GM18526 (cell line): ENCODE data around the gene FAM20C.

Source experiments
- POLR2A ChIP-seq: IDR thresholded peaks from 3 replicates; pipeline ENCODE4 v1.6.1; 2011; ENCODE audit not compliant: insufficient read length; ENCODE audit errors: extremely low read depth

The FAM20C gene

DNA sequence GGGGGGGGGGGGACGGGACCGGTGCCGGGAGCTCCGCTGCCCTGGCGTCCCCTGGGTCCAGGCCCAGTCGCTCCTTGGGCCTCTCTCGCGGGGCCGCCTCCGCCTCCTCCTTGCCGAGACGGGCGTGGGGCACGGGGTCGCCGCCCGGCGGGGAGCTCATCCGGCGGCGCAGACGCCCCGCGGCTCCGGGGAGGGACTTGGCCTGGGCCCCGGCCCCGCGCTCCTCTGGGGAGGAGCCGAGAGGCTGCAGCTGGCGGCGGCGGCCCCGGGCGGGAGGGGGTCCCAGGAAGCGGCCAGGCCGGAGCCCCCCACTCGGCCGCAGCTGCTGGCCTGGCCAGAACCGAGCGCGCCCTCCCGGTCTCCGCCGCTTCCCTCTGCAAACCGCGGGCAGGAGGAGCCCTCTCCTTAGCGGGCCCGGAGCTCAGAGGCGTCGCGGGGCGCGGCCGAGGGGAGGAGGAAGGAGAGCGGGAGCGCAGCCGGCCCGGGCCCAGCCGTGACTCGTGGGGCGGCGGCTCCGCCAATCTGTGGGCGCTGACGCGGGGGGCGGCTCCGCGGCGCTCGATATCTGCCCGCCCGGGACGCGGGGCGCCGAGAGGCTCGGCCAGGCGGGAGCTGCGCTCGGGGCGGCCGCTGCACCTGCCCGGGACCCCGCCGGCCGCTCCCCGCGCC is at the start of gene FAM20C:
Gene FAM20C, plus strand, starts transcription at position 591 of the 669 bp plus-strand sequence. CDS start 629 bp downstream, outside the sequence.
- no peak for TF ChIP-seq POLR2A

DNA sequence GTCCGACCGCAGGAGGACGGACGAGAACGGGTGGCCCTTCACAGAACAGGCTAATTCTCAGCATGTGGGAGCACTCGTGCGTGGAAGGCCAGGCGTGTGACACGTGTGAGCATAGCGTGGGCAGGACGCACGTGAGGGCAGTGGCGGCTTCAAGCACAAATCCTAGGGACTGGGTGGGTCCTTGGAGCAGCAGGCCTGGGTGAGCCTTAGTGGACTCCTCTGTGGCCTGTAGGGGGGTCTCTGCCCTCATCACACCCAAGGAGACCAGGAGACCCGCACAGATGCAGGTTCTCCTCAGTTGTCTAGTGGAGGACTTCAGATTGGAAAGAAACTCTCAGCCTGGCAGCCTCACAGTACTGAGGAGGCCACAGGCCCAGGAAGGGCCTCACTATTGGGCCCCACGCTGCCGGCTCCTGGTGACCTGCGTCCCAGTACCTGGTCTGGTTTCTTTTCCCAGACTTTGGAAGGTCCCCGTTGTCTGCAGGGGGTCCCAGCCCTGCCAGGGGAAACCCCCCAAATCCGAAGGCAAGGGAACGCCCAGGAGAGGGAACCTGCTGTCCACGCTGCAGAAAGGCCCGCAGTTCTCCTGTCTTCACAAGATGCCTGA is 49.1 kb upstream of the FAM20C start:
- no peak for TF ChIP-seq POLR2A

DNA sequence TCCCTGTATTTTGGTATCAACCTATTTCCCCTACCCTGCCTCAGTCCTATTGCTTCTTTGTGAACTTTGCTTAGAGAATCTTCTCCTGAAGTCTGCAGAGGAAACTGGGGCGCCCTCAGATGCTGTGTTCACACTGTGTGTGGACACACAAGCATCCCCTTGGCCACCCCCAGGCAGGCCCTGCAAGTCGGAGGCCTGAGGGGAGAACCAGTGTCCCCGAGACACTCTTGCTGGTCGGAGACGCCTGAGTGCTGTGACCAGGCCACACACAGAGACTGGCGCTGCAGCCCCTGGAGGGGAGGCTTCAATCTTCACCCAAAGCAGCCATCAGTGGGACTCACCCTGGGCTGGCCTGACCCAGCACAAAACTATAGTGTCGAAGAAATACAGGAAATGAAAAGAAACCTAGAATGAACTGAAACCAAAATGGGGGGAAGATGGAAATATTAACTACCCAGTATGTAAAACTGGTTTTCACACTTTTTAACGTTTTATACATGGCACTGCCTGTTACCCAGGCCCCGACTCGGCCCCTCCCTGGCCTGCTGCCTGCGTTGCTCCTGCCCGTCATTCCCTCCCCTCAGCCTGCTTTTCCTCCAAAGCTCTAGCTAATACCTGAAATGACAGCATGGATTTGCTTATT is 48.4 kb upstream of the FAM20C start:
- TF ChIP-seq POLR2A, result no peak

DNA sequence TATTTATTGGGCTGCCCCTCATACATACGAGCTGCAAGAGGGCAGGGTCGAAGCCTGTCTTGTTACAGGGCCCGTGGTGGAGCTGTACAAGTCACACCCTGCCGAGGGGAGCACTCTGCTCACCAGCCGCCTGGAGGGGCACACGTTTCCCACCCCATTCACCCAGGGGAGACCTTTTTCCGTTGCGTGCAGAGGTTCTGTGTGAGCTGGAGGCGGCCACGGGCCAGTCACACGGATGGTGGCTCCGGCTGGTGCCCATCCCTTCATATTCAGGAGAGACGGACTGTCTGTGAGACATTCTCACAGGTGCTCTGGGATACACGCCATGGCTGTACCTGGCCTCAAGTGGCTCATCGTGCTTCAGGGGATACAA is 47.9 kb upstream of the FAM20C start:
- TF ChIP-seq POLR2A, result no peak

DNA sequence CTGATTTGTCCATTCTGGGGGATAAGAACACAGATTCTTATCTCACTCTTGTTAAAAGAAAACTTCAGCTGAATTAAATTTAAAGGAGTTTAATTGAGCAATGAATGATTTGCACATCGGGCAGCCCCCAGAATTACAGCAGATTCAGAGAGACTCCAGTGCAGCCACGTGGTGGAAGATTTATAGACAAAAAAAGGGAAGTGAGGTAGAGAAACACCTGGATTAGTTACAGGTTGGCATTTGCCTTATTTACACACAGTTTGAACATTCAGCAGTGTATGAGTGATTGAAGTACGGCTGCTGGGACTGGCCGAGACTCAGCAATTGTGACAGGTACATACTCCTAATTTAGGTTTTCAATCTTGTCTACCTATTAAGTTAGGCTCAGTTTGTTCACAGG is 46.5 kb upstream of the FAM20C start:
- TF ChIP-seq POLR2A, result no peak

DNA sequence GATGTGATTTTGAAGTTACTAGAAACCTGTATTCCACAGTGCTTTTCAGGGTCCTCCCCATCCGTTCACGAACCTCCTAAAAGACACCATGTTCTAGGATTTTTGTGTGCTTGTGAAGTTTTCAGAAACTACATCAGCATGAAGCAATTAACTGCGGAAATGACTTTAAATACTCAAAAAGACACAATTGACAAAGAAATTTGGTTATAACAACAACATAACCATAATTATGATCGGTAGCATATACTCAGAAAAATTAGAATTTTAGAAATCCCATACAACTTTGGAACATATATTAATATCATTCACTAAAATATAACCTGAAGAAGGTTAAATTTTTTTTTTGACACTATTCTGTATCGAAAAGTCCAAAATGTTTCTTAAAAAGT is 43.8 kb upstream of the FAM20C start:
- no peak for TF ChIP-seq POLR2A

DNA sequence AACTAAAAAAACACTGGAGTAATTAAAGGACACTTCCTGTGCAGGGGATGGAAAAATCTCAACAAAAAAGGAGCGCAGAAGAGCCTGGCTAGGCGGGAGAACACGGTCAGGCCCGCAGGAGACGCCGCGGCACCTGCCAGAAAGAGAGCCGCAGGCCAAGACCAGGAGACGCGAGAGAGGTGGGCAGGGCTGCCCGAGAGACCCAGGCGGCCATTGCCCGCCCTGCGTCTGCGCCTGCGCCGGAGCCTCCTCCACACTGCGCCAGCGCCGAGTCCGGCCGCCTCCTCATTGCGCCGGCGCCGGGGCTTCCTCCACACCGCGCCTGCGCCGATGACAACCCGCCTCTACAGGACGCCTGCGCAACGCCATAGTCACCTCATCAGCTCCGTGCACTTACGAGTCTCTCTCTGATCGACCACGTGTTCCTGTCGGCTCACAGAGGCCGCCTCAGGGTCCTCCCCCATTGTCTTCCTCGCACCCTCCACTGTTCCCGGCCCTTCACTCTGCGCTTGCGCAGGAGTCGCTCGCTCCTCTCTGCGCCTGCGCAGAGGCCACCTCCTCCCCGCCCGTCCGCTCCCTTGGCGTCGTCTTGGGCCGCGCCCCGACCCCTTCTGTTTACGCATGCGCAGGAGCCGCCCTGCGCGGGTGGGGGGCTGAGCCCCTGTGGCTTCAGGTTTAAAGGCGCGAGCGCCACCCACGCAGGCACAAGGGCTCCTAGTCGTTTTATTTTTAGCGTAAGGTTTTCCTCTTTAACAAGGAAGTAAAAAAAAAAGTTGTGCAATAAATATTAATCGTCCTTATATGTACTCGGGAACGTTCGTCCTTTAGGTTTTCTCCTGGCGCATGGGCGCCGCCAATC is 43.2 kb upstream of the FAM20C start:
- TF ChIP-seq POLR2A, result peak; percentile 93

DNA sequence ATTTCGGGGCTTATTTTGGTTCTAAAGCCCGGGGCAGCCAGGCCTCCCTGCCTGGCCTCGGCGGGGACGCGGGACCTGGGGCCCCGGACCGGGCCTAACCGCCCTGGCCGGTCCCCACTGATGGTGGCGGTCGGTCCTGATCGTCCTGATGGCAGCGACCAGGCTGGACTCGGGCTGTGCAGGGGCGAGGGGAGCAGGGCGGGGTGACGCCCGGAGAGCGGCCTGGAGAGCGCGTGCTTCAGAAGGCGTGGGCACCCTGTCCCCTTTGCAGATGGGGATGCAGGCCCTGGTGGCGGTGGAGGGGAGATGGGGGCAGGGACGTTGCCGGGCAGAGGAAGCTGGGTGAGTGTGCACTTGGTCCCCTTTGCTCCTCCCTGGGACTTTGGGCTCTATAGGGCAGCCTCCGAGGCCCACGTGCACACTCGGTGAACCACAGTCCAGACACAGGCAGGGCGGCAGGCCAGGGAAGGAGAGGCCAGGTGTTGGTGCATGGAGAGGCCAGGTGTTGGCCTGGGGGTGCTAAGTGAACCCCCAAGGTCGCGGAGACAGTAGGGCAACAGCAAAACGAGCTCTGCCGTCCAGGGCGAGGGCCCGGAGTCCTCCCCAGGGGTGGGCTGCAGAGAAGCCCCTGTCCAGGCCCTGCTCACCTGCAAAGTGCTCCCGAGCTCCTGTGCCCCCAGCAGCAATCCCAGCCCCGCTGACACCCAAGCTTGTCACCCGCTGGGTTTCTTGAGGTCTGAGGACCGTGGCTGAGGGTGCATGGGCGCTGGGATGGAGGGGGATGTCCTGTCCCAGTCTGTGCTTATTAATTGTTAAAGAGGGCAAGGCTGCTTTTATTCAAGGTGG is 42.4 kb upstream of the FAM20C start:
- no peak for TF ChIP-seq POLR2A

DNA sequence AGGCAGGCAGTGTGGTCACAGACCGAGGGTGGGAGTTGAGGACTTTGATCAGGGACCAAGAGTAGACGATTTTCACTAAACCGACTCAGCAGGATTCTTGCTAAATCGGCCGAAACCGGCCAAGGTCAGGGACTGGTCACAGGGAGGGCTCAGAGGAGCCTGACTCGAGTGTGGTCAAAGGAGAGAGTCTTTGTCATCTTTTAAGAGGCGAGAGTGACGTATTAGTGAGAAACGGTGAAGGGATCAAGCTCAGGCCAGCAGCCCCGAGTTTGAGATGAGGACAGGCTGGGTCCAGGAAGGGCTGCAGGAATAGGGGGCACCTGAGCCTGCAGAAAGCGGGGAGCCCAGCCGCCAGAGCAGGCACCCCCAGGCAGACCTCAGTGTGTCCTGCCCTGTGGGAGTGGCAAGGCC is 41.6 kb upstream of the FAM20C start:
- no peak for TF ChIP-seq POLR2A

DNA sequence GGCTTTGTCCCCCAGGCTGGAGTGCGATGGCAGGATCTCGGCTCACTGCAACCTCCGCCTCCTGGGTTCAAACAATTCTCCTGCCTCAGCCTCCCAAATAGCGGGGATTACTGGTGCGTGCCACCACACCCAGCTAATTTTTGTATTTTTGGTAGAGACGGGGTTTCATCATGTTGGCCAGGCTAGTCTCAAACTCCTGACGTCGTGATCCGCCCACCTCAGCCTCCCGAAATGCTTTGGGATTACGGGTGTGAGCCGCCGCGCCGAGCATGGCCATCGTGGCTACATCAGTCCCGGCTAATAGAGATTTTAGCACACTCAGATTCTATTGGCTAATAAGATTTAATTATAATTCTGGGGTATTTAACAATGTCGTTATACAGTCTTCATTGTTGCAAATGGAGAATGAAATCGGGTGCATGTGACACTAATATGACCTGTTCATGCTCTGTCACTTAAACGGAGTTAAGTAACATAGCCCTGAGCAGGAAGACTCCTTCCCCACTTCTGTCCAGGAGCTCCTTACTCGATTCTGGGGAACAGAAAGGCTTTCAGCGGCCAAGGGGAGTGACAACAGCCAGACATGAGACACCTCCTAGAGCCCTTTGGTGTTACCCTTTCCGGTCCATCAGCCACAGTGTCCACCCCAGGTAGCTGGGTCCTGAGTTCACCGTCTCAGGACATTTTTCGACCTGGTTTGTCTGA is 40.9 kb upstream of the FAM20C start:
- TF ChIP-seq POLR2A, result no peak

DNA sequence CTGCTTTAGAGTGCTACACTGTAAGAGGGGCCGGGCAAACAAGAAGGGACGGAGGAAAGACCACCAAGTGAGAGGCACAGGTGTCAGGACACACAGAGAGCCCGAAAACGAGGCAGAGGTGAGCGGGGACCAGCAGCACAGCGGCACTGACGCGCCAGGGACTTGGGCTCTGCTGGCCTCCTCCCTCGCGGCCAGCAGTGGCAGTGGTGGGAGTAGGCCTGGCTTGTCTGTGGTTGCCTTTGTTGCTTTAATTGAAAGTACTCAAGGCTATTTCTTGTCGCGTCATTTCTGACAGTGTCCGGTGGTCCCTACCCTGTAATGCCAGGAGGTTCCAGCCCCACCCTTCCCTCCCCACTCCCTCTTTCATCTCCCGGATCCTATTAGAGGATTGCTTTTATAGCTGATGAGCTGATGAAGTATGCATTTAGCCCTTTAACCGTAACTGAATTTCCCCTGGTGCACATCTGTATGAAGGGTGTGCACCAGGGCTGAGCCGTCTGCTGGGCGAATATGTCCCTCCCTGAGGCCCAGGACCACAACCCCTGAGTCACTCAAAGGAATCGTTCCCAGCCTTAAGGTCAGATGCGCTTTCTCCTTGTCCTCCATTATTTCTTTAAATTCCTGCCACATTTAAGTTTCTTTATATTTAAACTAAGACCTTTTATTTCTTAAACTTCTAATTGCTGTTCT is 39.5 kb upstream of the FAM20C start:
- TF ChIP-seq POLR2A, result no peak

DNA sequence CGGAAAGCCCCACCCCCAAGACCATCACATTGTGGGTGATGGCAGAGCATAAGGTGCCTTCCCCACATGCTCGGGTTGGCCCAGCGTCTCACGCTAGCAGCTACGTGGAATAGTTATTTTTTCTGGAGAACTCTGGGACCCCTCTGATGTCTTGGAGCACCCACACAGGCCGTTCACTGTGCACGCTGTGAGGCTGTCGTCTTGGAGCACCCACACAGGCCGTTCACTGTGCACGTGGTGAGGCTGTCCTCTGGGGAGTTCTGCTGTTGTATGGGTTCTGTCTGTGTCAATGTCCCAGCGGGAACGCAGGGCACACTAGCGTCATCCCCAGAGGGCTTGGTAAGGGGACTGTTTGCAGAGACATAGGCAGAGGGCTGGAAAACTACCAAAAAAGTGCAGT is 38.8 kb upstream of the FAM20C start:
- no peak for TF ChIP-seq POLR2A

DNA sequence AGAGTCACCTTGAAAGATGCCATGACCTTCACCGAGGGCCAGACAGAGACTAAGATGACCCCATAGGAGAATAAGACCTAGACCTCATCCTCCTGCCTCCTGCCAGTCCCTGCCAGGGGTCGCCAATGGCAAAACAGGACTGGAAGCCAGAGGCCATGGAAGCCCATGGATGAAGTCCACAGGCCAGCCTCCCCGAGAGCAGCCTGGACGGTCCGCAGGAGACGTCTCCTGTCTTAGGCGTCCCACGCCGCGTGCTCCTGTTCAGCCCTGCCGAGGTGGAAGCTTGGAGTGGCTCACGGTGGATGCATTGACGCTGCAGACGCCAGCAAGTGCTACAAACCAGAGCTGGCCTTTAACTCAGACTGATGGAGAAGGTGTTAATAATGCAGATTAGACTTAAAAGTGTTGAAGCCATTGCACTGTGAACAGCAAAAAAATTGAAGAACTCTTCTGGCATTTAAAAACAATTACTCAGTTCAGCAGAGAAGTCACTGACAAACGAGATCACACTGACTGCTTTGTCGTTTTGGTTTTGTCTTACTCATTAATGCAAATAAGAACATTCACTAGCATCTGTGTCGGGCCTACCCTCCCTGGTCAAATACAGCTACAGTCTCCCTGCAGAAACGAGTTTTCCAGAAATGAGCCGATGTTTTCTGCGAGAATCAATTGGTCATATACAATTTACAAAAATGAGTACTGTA is 38.1 kb upstream of the FAM20C start:
- TF ChIP-seq POLR2A, result no peak

DNA sequence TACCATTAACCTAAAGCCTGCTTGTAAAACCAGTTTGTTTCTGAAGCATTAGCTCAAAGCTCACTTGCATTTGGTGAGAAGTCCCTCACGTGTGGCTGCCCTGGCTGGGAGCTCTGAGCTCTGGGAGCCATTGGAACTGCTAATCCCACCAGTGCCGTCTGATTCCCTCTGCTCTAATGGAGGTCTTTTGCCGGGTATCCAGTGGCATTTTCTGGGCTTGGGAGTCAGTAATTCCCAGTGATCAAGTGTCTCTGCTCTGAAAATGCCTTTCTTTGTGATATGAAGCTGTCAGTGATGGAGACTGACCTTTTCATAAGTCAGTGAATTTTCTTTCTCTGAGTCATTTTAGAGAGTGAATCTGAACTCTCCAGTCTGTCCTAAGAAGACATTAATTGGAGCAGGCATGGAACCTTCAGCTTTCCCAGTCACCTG is 36.9 kb upstream of the FAM20C start:
- no peak for TF ChIP-seq POLR2A
